ENCODE data around the gene MLLT11. TPM values are rescaled to one million over a fixed set of nuclear protein-coding genes. Genes with fewer than 3 reads are reported as not detected.

Gene MLLT11
- total and polyA plus RNA-seq, 4 donors: 0.17 to 0.64 (median 0.27) TPM

- Histone ChIP-seq H3K4me1 (ENCODE audit: control insufficient read depth in 4 of 4, insufficient read depth in 4 of 4, low read length in 3 of 4) (peaks cover 0 to 2% (median 0%) of the 10 kb centered on the region in 4 donors), H3K9me3 (ENCODE audit: control insufficient read depth in 4 of 4, low read length in 3 of 4) (no peaks in the 10 kb centered on the region), H3K27me3 (ENCODE audit: control insufficient read depth in 4 of 4, insufficient read depth in 4 of 4, low read length in 3 of 4) (no peaks in the 10 kb centered on the region), H3K27ac (ENCODE audit: low read depth in 1 of 2, low read length in 2 of 2) (no peak overlapping the region), H3K36me3 (ENCODE audit: control insufficient read depth in 4 of 4, insufficient read depth in 3 of 4, low read depth in 1 of 4, low read length in 3 of 4) (peaks cover 9 to 51% (median 28%) of the 10 kb centered on the region in 4 donors), H3K9ac (ENCODE audit: low read depth in 1 of 2, low read length in 2 of 2) (no peak overlapping the region), H3K4me3 (ENCODE audit: low read depth in 1 of 3, low read length in 3 of 3) (no peak overlapping the region)
- TF ChIP-seq, protein P1, sequence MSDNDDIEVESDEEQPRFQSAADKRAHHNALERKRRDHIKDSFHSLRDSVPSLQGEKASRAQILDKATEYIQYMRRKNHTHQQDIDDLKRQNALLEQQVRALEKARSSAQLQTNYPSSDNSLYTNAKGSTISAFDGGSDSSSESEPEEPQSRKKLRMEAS (IDR thresholded peaks at IDR 0.05): no peak
- no peak for TF ChIP-seq EGR1 (IDR thresholded peaks at IDR 0.05; ENCODE audit: low read depth in 2 of 2)
- TF ChIP-seq CTCF (IDR thresholded peaks at IDR 0.05; ENCODE audit: low read depth, low read length, missing input control): no peak
- TF ChIP-seq FOXA1 (IDR thresholded peaks at IDR 0.05): no peak
- no peak for TF ChIP-seq TAF1 (conservative IDR thresholded peaks at IDR 0.05)
- no peak for TF ChIP-seq GABPA (IDR thresholded peaks at IDR 0.05 in 1 of 2, conservative IDR thresholded peaks at IDR 0.05 in 1 of 2)
- no peak for TF ChIP-seq NR2F2 (IDR thresholded peaks at IDR 0.05)
- no peak for TF ChIP-seq RXRA (IDR thresholded peaks at IDR 0.05)
- DNase-seq (ENCODE audit: low spot score): no peak
Measured at GRCh38 chr1:151026460-151026859, 33.7 kb upstream of the MLLT11 start.

DNA sequence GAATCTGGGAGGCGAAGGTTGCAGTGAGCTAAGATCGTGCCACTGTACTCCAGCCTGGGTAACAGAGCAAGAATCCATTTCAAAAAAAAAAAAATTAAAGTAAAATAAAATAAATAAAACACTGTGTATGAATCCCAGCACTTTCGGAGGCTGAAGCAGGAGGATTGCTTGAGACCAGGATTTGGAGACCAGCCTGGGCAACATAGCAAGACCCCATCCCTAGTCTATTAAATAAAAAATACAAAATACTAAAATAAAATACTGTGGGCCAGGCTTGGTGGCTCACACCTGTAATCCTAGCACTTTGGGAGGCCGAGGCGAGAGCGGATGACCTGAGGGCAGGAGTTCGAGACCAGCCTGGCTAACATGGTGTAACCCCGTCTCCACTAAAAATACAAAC lies 28.0 kb upstream of the MLLT11 start:
- no peak for DNase-seq (ENCODE audit: low spot score)
- Histone ChIP-seq H3K36me3 (ENCODE audit: control insufficient read depth in 4 of 4, insufficient read depth in 3 of 4, low read depth in 1 of 4, low read length in 3 of 4) (peaks cover 9 to 59% (median 34%) of the 10 kb centered on the region in 4 donors), H3K9ac (ENCODE audit: low read depth in 1 of 2, low read length in 2 of 2) (no peak overlapping the region), H3K9me3 (ENCODE audit: control insufficient read depth in 4 of 4, low read length in 3 of 4) (no peaks in the 10 kb centered on the region), H3K4me3 (ENCODE audit: low read depth in 1 of 3, low read length in 3 of 3) (no peak overlapping the region), H3K4me1 (ENCODE audit: control insufficient read depth in 4 of 4, insufficient read depth in 4 of 4, low read length in 3 of 4) (no peaks in the 10 kb centered on the region), H3K27ac (ENCODE audit: low read depth in 1 of 2, low read length in 2 of 2) (no peak overlapping the region), H3K27me3 (ENCODE audit: control insufficient read depth in 4 of 4, insufficient read depth in 4 of 4, low read length in 3 of 4) (no peaks in the 10 kb centered on the region)
- WGBS: 99% methylated on average over 8 of the region's 8 CpGs
- TF ChIP-seq EGR1 (IDR thresholded peaks at IDR 0.05; ENCODE audit: low read depth in 2 of 2) (no peak), JUND (IDR thresholded peaks at IDR 0.05) (no peak), GABPA (IDR thresholded peaks at IDR 0.05 in 1 of 2, conservative IDR thresholded peaks at IDR 0.05 in 1 of 2) (no peak), RAD21 (IDR thresholded peaks at IDR 0.05) (no peak)
- TF ChIP-seq, protein P2, sequence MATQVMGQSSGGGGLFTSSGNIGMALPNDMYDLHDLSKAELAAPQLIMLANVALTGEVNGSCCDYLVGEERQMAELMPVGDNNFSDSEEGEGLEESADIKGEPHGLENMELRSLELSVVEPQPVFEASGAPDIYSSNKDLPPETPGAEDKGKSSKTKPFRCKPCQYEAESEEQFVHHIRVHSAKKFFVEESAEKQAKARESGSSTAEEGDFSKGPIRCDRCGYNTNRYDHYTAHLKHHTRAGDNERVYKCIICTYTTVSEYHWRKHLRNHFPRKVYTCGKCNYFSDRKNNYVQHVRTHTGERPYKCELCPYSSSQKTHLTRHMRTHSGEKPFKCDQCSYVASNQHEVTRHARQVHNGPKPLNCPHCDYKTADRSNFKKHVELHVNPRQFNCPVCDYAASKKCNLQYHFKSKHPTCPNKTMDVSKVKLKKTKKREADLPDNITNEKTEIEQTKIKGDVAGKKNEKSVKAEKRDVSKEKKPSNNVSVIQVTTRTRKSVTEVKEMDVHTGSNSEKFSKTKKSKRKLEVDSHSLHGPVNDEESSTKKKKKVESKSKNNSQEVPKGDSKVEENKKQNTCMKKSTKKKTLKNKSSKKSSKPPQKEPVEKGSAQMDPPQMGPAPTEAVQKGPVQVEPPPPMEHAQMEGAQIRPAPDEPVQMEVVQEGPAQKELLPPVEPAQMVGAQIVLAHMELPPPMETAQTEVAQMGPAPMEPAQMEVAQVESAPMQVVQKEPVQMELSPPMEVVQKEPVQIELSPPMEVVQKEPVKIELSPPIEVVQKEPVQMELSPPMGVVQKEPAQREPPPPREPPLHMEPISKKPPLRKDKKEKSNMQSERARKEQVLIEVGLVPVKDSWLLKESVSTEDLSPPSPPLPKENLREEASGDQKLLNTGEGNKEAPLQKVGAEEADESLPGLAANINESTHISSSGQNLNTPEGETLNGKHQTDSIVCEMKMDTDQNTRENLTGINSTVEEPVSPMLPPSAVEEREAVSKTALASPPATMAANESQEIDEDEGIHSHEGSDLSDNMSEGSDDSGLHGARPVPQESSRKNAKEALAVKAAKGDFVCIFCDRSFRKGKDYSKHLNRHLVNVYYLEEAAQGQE (IDR thresholded peaks at IDR 0.05): no peak

DNA sequence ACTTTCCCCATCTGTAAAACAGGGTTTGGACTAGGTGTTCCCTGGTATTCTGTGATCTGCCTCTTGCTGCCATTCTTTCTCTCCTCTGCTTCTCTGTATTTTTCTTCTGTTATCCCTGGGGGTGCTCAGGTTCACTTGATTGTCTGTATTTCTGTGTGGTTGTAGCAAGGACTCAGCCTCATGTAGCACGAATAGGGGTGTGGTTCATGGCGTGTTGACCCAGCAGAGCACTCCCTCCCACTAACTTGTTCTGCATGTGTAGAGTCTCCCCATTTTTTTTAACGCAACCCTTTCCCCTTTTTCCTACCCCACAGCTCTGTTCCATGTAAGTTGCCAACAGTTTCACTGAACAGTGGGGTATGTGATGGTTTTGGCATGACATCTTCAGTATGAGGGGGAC lies 25.0 kb upstream of the MLLT11 start:
- DNase-seq (ENCODE audit: low spot score): no peak
- H3K36me3 ChIP-seq (ENCODE audit: control insufficient read depth in 4 of 4, insufficient read depth in 3 of 4, low read depth in 1 of 4, low read length in 3 of 4): peaks cover 6 to 38% (median 23%) of the 10 kb centered on the region in 4 donors
- TF ChIP-seq, protein P1 (IDR thresholded peaks at IDR 0.05): no peak
- TF ChIP-seq RXRA (IDR thresholded peaks at IDR 0.05) (no peak), RAD21 (IDR thresholded peaks at IDR 0.05) (no peak), HNF4G (IDR thresholded peaks at IDR 0.05) (no peak), EGR1 (IDR thresholded peaks at IDR 0.05; ENCODE audit: low read depth in 2 of 2) (no peak), NR2F2 (IDR thresholded peaks at IDR 0.05) (no peak), TAF1 (conservative IDR thresholded peaks at IDR 0.05) (no peak), GABPA (IDR thresholded peaks at IDR 0.05 in 1 of 2, conservative IDR thresholded peaks at IDR 0.05 in 1 of 2) (no peak), CTCF (IDR thresholded peaks at IDR 0.05; ENCODE audit: low read depth, low read length, missing input control) (no peak), FOXA2 (IDR thresholded peaks at IDR 0.05) (no peak), ATF3 (IDR thresholded peaks at IDR 0.05) (no peak), JUND (IDR thresholded peaks at IDR 0.05) (no peak), HNF4A (conservative IDR thresholded peaks at IDR 0.05) (no peak)
- TF ChIP-seq, protein P3, sequence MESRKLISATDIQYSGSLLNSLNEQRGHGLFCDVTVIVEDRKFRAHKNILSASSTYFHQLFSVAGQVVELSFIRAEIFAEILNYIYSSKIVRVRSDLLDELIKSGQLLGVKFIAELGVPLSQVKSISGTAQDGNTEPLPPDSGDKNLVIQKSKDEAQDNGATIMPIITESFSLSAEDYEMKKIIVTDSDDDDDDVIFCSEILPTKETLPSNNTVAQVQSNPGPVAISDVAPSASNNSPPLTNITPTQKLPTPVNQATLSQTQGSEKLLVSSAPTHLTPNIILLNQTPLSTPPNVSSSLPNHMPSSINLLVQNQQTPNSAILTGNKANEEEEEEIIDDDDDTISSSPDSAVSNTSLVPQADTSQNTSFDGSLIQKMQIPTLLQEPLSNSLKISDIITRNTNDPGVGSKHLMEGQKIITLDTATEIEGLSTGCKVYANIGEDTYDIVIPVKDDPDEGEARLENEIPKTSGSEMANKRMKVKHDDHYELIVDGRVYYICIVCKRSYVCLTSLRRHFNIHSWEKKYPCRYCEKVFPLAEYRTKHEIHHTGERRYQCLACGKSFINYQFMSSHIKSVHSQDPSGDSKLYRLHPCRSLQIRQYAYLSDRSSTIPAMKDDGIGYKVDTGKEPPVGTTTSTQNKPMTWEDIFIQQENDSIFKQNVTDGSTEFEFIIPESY (IDR thresholded peaks at IDR 0.05): no peak
- no peaks in the 10 kb centered on the region for H3K9me3 ChIP-seq (ENCODE audit: control insufficient read depth in 4 of 4, low read length in 3 of 4)
- no peaks in the 10 kb centered on the region for H3K4me1 ChIP-seq (ENCODE audit: control insufficient read depth in 4 of 4, insufficient read depth in 4 of 4, low read length in 3 of 4)
- no peaks in the 10 kb centered on the region for H3K27me3 ChIP-seq (ENCODE audit: control insufficient read depth in 4 of 4, insufficient read depth in 4 of 4, low read length in 3 of 4)
- no peak overlapping the region for H3K9ac ChIP-seq (ENCODE audit: low read depth in 1 of 2, low read length in 2 of 2)
- WGBS: 94% methylated on average over 3 of the region's 3 CpGs
- H3K27ac ChIP-seq (ENCODE audit: low read depth in 1 of 2, low read length in 2 of 2): no peak overlapping the region
- no peak overlapping the region for H3K4me3 ChIP-seq (ENCODE audit: low read depth in 1 of 3, low read length in 3 of 3)
